ENCODE results near the gene C2CD5. TPM values are rescaled to one million over a fixed set of nuclear protein-coding genes. Genes with fewer than 3 reads are reported as not detected.

Gene C2CD5
- total RNA-seq, 2 donors from 2014 or later = 26.6 to 37.6 TPM

GRCh38 chr12:22476133-22476532 lies 68.2 kb downstream of the C2CD5 start:
- no peaks in the 10 kb centered on the region for H3K9me3 ChIP-seq
- TF ChIP-seq POLR2AphosphoS5 (IDR thresholded peaks at IDR 0.05) (no peak), POLR2A (IDR thresholded peaks at IDR 0.05) (no peak)
- TF ChIP-seq, protein P1, sequence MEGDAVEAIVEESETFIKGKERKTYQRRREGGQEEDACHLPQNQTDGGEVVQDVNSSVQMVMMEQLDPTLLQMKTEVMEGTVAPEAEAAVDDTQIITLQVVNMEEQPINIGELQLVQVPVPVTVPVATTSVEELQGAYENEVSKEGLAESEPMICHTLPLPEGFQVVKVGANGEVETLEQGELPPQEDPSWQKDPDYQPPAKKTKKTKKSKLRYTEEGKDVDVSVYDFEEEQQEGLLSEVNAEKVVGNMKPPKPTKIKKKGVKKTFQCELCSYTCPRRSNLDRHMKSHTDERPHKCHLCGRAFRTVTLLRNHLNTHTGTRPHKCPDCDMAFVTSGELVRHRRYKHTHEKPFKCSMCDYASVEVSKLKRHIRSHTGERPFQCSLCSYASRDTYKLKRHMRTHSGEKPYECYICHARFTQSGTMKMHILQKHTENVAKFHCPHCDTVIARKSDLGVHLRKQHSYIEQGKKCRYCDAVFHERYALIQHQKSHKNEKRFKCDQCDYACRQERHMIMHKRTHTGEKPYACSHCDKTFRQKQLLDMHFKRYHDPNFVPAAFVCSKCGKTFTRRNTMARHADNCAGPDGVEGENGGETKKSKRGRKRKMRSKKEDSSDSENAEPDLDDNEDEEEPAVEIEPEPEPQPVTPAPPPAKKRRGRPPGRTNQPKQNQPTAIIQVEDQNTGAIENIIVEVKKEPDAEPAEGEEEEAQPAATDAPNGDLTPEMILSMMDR (IDR thresholded peaks at IDR 0.05) = no peak
- H3K27ac ChIP-seq = no peak overlapping the region
- H3K36me3 ChIP-seq = no peaks in the 10 kb centered on the region
- H3K4me1 ChIP-seq (replicated peaks) = no peaks in the 10 kb centered on the region
- no peak for DNase-seq (ENCODE audit: low spot score)
- no peaks in the 10 kb centered on the region for H3K27me3 ChIP-seq (replicated peaks; ENCODE audit: insufficient read depth)
- intact Hi-C loops (cut with DNase I) = no loop called here
- no peak overlapping the region for H3K4me3 ChIP-seq

DNA sequence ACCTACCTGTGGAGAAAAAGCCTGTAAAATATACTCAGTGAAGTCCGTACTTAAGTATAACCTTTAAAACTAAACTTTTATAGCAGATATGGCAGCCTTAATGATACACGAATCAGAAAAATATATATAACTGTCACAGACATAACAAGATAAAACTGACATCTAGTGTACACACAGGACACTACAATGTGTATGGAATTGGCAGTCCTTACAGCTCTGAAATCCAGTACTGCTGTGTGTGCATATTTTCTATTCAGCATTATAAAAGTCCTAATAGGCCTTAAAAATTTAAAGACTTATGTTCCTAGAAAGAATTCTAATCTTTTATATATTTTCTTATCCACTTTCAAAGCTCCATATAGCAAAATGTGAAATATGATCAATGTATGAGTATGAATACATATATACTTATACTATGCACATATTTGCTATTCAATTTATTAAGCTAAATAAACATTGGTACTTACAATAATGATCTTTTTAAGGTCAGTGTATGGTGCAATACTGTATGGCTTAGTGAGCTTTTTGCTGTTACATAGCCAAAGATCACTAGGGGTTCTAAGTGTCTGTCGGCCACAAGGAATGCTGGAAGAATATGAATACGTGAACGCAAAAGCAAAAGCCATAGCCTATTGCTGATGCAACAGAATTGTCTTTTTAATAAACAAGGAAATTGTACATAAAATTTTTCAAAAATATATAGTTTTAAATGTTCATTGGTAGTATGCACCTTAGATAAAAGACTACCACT lies 69.2 kb downstream of the C2CD5 start:
- Histone ChIP-seq H3K27me3 (replicated peaks; ENCODE audit: insufficient read depth) (no peaks in the 10 kb centered on the region), H3K9me3 (no peaks in the 10 kb centered on the region), H3K36me3 (no peaks in the 10 kb centered on the region), H3K4me3 (no peak overlapping the region), H3K4me1 (replicated peaks) (no peaks in the 10 kb centered on the region), H3K27ac (no peak overlapping the region)
- intact Hi-C loops (cut with DNase I) = no loop called here
- no peak for DNase-seq (ENCODE audit: low spot score)
- 82% methylated on average over 5 of the region's 5 CpGs for WGBS
- TF ChIP-seq POLR2A (IDR thresholded peaks at IDR 0.05) (no peak), POLR2AphosphoS5 (IDR thresholded peaks at IDR 0.05) (no peak)
- TF ChIP-seq, protein P1 (IDR thresholded peaks at IDR 0.05) = no peak

GRCh38 chr12:22473212-22473611 lies 71.1 kb downstream of the C2CD5 start:
- Histone ChIP-seq H3K36me3 (no peaks in the 10 kb centered on the region), H3K27ac (no peak overlapping the region), H3K27me3 (replicated peaks; ENCODE audit: insufficient read depth) (no peaks in the 10 kb centered on the region), H3K4me3 (no peak overlapping the region), H3K4me1 (replicated peaks) (no peaks in the 10 kb centered on the region), H3K9me3 (no peaks in the 10 kb centered on the region)
- intact Hi-C loops (cut with DNase I) = no loop called here
- TF ChIP-seq, protein P1 (IDR thresholded peaks at IDR 0.05) = no peak
- TF ChIP-seq POLR2AphosphoS5 (IDR thresholded peaks at IDR 0.05) (no peak), POLR2A (IDR thresholded peaks at IDR 0.05) (no peak)
- 84% methylated on average over 5 of the region's 5 CpGs for WGBS
- DNase-seq (ENCODE audit: low spot score) = no peak

DNA sequence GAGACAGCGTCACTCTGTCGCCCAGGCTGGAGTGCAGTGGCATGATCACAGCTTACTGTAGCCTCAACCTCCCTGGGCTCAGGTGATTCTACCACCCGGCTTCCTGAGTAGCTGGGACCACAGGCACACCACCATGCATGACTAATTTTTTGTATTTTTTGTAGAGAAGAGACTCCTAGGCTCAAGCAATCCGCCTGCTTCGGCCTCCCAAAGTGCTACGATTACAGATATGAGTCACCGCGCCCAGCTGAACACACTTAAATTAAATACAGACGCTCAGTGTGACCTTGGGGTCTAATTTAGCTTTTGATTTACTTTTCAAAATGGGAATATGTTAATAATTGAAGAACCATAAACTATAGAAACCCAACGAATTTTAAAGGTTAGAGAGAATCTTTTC lies 77.2 kb downstream of the C2CD5 start:
- no peaks in the 10 kb centered on the region for H3K27me3 ChIP-seq (replicated peaks; ENCODE audit: insufficient read depth)
- H3K9me3 ChIP-seq = no peaks in the 10 kb centered on the region
- intact Hi-C loops (cut with DNase I) = no loop called here
- H3K36me3 ChIP-seq = no peaks in the 10 kb centered on the region
- WGBS = 93% methylated on average over 10 of the region's 10 CpGs
- no peak overlapping the region for H3K4me3 ChIP-seq
- TF ChIP-seq POLR2AphosphoS5 (IDR thresholded peaks at IDR 0.05) (no peak), POLR2A (IDR thresholded peaks at IDR 0.05) (no peak)
- TF ChIP-seq, protein P1 (IDR thresholded peaks at IDR 0.05) = no peak
- no peak for DNase-seq (ENCODE audit: low spot score)
- no peaks in the 10 kb centered on the region for H3K4me1 ChIP-seq (replicated peaks)
- no peak overlapping the region for H3K27ac ChIP-seq

- H3K4me3 ChIP-seq = no peak overlapping the region
- H3K4me1 ChIP-seq (replicated peaks) = no peaks in the 10 kb centered on the region
- no peak for DNase-seq (ENCODE audit: low spot score)
- intact Hi-C loops (cut with DNase I) = loop anchor here (5.0 kb wide), 1 partner anchor 381 kb away; no protein-coding TSS in a partner anchor
- no peaks in the 10 kb centered on the region for H3K27me3 ChIP-seq (replicated peaks; ENCODE audit: insufficient read depth)
- 100% methylated on average over 2 of the region's 2 CpGs for WGBS
- no peaks in the 10 kb centered on the region for H3K36me3 ChIP-seq
- no peak for TF ChIP-seq POLR2AphosphoS5 (IDR thresholded peaks at IDR 0.05)
- TF ChIP-seq, protein P1 (IDR thresholded peaks at IDR 0.05) = no peak
- no peak for TF ChIP-seq POLR2A (IDR thresholded peaks at IDR 0.05)
- no peak overlapping the region for H3K27ac ChIP-seq
- no peaks in the 10 kb centered on the region for H3K9me3 ChIP-seq
Measured at GRCh38 chr12:22463306-22463705, 81.0 kb downstream of the C2CD5 start.

Data from prostate gland (tissue), 2 donors.